ENCODE data around the gene PTPRD. TPM values are rescaled to one million over a fixed set of nuclear protein-coding genes. Genes with fewer than 3 reads are reported as not detected.

PTPRD gene
- polyA plus RNA-seq, 1 donor, result 88.9 TPM

DNA sequence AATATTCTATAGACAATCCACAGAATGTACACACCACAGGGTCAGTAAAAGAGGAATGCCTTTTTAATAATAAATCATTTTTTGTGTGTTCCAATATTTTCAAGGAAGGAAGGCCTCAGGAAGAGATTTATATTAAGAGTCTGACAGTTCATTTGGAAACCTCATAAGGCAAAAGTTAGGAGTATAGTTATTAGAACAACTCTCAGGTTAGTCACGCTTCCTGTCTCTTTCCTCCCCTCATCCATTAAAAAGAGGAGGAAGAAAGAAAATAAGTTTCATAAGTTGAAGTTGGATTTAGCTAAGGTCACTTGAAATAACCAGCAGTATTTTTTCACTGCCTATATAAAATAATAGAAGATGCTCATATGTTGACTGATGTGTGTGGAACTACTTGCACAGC lies 863.2 kb downstream of the PTPRD start:
- DNase-seq, result no peak

DNA sequence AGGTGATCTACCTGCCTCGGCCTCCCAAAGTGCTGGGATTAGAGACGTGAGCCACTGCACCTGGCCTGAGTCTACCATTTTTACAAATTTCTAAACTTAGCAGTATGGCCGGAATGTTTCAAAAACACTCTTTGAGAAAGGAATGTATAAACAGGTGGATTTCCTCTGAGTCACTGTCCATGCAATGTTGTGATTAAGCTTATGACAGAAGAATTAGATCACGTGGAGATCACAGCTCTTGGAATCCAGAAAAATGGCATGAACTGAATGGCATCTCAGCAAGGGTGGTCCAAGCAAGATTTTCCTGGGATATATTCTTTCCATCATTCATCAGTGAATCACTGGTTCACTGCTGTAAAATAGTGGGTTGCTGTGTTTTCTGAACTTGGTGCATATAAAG lies 865.0 kb downstream of the PTPRD start:
- no peak for DNase-seq

DNA sequence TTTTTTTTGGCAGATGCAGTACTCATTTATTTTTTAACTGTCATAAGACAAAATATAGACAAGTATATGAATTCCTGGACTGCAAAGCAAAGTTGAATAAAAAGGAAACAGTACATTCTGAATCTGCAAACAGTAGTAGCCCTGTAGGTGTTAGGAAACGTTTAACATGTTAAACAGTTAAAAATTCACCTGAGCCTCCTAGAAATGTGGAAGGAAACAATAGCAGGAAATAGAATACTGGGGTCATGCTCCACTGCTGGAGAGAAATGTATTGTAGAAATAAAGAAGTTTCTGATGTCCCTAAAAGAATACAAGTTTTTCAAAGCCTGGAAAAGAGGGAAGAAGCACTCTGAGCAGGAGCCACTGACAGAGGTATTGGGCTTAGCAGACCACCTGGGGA lies 866.0 kb downstream of the PTPRD start:
- no peak for DNase-seq

DNA sequence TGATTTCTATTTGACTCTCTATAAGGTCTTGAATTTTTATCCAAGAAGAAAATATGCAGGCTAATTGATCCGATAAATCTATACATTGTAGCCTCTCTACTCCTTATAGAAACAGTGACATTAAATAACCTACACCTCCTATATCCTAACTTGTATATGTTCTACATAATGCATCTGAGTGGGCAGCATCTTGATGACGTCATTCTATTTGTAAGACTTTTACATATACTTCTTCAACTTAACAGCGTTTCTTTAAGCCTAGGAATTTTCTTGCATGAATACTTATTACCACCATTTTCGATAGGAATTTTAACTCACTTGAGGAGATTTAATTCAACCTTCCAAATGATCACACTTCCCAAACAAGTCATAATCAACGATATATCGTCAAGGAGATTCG lies 869.0 kb downstream of the PTPRD start:
- DNase-seq, result no peak

GRCh38 chr9:9730174-9730573 lies 882.6 kb downstream of the PTPRD start:
- DNase-seq, result no peak

DNA sequence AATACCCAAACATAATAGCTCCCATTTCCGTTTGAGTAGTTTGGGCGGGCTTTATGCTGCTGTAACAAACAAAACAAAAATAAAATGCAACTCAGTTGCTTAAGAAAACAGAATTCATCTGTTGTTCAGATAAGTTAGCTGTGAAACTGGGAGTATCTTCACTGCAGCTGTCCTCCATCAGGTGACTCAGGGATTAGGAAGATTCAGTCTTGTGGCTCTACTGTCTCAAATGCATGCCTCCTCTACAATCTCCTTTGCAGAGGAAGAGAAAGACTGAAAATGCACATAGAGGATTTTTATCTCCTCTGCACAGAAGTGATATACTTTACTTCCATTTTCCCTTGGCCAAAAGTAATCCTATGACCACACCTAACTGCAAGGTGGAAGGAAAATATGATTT lies 883.7 kb downstream of the PTPRD start:
- no peak for DNase-seq

DNA sequence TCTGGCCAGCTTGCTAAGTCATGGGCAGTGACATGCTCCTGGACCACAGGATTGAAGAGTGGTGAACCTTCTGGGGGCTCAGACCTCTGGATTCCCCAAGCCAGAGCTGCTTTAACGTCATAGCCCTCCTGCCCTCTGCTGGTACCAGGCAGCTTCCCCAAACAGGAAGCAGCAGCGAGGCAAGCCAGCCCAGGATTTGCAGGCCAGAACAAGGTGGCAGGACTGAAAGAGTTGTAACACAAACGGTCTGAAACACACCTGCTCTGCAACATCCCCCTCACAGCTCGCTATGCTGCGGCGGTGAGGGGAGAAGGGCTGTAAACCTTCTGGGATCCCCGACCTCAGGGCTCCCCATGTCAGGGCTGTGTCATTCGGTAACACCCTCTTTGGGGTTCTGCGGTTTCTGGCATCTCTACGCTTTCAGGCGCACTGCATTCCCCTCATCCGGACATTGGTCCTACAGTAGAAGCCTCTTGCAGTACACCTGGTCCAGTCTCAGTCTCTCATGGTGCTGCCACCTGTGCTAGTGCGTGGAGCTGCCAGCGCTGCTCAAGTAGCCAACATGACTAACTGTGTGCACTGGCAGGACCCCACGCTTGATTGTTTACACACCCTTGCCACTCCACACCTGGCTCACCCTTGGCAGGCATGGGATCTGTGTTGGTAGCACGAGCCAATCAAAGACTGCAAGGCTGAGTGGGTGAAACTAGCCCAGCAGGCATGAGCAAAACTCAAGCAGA lies 893.3 kb downstream of the PTPRD start:
- DNase-seq, result no peak

GRCh38 chr9:9718691-9719090 lies 894.1 kb downstream of the PTPRD start:
- no peak for DNase-seq

DNA sequence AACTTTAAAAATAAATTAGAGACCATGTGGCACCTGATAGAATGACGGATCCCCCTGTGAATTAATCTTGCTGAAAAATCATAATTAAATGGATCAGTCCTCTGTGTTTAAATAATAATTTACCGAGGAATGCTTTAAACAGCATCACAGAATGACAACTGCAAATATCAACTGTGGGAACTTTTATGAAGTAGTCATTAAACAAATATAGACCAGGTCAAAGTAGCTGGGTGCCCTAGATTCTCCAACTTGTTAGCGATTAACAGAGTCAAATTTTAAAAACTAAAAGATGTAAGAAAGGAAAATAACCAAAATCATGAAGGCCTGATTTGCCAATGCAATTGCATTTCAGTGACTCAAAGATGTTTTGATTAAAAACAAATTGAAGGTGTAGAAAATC lies 933.4 kb downstream of the PTPRD start:
- DNase-seq, result no peak

DNA sequence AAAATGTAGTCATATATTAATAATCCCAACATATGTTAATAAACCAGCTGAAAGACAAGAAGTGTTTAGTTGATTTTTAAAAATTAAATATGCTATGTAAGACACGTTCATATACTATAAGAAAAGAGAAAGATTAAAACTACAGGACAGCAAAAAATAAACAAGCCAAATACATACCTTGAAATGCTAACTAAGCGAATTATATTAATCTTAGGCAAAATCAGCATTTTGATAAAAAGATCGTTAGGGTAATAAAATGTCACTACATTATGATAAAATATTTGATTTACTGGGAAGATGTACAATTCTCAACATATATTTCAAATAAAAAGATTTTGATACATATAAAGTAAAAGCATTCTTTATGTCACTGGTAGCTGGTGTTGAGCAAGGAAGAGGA lies 938.3 kb downstream of the PTPRD start:
- DNase-seq, result no peak

DNA sequence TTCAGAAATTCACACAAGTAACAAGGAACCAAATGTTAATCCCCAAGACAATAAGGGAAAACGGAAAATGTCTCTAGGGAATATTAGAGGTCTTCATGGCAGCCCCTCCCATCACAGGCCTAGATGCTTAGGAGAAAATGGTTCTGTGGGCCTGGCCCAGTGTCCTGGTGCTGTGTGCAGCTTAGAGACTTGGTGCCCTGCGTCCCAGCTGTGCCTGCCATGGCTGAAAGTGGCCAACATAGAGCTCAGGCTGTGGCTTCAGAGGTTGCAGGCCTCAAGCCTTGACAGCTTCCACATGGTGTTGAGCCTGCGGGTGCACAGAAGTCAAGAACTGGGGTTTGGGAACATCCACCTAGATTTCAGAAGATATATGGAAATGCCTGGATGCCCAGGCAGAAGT lies 942.3 kb downstream of the PTPRD start:
- no peak for DNase-seq

GRCh38 chr9:9645006-9645405 lies 967.8 kb downstream of the PTPRD start:
- DNase-seq, result no peak

DNA sequence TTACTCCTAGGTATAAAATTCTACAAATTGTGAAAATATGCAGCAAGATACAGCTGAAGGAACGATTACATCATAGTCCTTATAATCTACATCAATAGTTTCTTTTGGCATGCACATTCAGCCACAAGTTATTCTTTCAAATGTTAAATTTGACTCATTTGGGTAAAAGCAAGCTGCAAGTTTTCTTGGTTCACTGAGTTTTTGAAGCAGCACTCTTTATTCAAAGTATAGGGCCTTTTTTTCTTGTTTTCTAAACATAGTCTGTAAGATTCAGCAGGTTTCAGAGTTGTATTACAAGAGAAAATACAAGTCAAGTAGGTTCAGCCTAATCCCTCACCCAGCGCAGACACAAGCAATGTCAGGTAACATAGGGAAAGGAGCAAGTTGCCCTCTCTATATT lies 981.5 kb downstream of the PTPRD start:
- DNase-seq, result no peak

DNA sequence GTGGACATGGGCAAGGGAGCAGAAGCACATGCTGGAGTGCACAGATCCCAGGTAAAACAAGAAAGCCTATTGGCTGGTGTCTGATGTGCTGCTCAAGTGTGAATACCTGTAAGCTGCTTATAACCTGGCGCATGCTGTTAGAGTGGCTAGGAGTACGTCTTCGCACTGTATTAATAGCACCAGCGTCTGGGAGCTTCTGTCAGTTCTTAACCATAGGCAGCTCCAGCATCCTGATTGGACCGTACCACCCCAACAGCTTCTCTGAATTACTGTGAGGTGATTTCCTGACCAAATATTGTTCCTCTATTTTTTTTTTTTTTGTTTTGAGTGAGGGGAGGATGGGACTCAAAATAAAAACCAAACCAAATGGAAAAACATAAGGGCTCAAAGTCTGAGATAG lies 987.6 kb downstream of the PTPRD start:
- DNase-seq, result no peak

DNA sequence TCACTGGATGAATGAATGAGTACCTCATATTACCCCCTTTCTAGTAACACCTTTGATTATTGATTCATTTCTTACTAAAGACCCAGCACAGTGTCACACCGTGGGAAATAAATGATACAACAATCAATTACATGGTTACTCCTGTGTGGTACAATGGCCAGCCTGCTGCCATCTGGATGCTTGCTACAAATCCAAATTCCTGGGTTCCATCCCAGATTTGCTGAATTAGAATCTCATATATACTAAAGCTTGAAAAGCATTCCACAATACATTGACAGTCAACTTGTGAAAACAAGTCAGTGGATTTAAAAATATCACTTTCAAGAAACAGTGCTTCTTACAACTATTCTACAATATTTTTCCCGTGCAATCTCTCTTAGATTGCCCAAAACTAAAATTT lies 989.3 kb downstream of the PTPRD start:
- DNase-seq, result no peak

DNA sequence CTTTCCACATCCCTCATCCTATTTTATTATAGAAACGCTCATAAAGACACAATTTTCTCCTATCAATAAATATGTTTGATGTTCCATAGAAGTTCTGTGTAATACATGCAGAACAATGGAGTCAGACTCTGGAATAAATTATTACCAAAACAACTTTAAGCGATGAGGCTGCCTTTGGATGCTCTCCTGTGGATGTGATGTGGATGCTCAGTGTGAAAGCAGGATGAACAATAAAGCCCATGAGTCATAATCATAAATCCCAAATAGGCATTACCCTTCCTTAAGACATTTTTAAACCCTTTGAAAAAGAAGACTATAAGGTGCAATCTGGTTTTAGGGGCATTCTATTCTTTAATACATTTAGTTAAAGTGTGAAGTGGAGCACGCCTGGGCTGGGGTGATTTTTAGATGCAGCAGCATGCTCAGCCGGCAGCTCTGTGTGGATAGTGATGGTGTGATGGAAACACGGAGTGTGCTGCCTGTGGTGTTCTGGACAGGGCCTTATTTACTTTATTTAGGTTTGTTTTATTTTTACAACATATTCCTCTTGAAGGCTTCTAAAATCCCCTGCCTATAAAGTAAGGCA lies 991.4 kb downstream of the PTPRD start:
- DNase-seq, result no peak

DNA sequence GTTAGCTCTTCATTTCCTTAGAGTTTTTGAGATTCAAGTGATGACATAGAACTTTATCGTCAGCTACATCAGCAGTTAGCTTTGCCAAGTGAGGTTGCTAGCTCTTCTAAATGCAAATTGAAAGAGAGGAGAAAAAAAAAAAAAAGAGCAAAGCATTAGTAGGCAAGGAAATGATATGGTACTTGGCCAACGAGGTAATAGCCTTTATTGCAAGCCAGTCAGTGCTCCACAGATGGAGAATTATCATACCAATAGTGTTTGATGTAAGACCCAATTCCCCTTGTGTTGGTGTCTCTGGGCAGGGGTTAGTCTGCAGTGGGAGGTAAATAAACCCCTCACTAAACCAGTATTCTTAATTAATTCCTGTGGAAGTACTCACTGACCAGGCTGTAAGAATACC lies 992.1 kb downstream of the PTPRD start:
- DNase-seq, result no peak

DNA sequence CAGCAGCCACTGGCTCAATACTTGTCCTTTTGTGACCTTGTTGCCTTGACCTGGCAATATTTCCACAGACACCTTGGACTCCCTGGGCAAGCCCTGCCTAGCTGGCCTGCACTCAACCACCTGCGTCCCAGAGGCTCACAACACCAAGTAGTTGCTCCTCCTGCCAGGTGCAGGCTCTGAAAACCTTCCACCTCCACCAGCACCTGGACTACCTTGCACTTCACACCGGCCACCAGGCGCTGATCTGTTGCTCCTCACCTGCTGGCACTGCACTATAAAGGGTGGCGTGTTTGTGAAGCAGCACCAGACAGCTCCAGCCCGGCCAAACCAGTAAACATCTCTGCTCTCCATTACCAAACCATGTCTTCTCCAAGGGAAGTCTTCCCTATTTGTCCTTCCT lies 997.7 kb downstream of the PTPRD start:
- DNase-seq, result no peak

DNA sequence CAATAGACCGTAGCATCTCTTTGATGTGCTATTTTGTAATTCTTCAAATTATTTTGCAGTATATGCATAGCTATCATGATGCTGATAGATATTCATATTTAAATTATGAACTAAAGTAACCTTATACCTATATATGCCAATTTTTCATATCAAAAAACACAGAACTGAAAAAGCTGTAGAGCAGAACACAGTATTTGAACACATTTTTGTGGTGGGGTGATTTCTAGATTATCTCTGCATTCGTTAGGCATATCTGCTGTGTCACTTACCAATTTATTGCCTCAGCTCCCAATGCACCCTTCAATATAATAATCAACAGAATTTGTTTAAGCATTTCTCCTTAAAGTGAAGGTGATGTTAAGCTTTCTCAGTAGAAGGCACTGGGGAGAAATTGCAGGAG lies 998.2 kb downstream of the PTPRD start:
- DNase-seq, result no peak

DNA sequence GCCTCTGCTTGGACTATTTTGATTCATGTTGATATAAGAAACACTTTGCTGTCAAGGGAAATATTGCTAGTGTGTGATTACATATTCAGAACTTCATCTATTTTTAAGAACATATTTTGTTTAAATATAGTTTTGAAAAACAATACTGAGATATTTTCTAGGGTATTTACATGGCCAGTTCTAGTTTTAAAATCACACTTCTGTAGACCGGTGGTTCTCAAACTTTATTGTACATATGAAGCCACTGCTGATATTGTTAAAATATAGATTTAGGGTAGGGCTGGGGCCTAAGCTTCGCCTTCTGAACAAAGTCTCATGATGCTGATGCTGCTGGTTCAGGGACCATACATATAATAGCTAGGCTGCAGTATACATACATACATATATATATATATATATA lies 1000.0 kb downstream of the PTPRD start:
- no peak for DNase-seq

GRCh38 chr9:9612270-9612669 lies 1000.5 kb downstream of the PTPRD start:
- no peak for DNase-seq

DNA sequence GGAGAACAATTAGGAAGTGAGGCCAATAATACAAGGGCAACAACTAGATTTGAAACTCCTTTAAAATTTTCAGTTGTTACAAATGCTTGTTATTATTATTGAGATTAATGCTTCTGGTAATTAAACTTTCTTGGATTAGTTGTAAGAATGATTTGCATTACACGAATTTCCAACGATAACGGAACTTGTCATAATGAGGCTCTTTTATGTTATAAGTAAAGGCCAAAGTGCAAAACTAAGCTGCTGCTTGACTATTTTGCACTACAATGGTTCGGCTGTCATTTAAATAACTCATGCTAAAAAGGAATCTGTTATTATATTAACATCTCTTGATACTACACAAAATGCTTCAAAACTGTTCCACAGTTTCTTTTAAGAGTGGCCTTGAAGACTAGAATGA lies 1007.1 kb downstream of the PTPRD start:
- no peak for DNase-seq

DNA sequence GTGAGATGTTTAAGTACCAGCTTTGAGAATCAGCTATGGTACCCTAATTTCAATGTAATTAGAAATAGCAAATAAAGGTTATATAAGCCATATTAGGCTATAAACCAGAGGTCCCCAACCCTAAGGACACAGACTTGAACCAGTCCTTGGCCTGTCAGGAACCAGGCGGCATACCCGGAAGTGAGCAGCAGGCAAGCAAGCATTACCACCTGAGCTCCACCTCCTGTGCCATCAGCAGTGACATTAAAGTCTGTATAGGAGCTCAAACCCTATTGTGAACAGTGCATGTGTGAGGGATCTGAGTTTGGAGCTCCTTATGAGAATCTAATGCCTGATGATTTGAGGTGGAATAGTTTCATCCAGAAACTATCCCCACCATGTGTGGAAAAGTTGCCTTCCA lies 1009.5 kb downstream of the PTPRD start:
- DNase-seq, result no peak

- no peak for DNase-seq
These were observed 1014.1 kb downstream of the PTPRD start for GRCh38 chr9:9598723-9599122.

DNA sequence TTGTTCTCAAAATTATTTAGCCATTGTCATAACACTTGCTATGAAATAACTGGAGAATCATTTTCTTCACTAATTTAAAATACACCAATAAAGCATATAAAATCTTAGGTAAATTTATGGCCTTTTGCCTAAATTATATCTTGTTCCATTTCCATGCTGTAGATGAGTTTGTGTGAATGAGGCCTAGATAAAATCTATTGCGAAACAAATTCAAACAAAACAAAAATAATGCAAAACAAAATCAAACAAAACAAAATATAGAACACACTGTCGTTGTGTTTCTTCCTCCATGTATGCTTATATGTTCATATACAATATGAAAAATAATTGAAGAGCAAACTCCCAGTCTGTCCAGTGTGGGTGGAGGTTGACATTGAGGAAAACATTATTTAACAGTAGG lies 1020.7 kb downstream of the PTPRD start:
- DNase-seq, result no peak

Data from hindlimb muscle (tissue), 1 donor.